Measurements from ENCODE around the gene RBMS3. TPM values are rescaled to one million over a fixed set of nuclear protein-coding genes. Genes with fewer than 3 reads are reported as not detected.

The RBMS3 gene
- total and polyA plus RNA-seq, 2 of the 8 experiments (the other 6 are each of a cell fraction or from before 2014, with no cell fraction given): 3.7 to 6.9 TPM

- H2BK120ac ChIP-seq (replicated peaks; ENCODE audit: low read depth, low read length): no peak overlapping the region
- no peaks in the 10 kb centered on the region for H3K36me3 ChIP-seq (ENCODE audit: control insufficient read depth in 2 of 4, insufficient read depth in 4 of 4, low read length in 3 of 4)
- H3K18ac ChIP-seq (ENCODE audit: extremely low read depth, low read length): no peak overlapping the region
- H3K4me2 ChIP-seq (ENCODE audit: insufficient read depth in 1 of 2, low read depth in 2 of 2, low read length in 2 of 2): no peak overlapping the region
- H4K20me1 ChIP-seq (replicated peaks in 1 of 2; ENCODE audit: control insufficient read depth in 1 of 2, insufficient read depth in 2 of 2, low read length in 2 of 2): no peaks in the 10 kb centered on the region
- H3K23ac ChIP-seq (ENCODE audit: insufficient read length): no peak overlapping the region
- no peaks in the 10 kb centered on the region for H3K27me3 ChIP-seq (replicated peaks in 1 of 4; ENCODE audit: control insufficient read depth in 3 of 4, extremely low read depth in 1 of 4, insufficient read depth in 3 of 4, low read length in 3 of 4)
- no peak overlapping the region for H3K4ac ChIP-seq (replicated peaks; ENCODE audit: insufficient read length, low read depth, low read length)
- H3K27ac ChIP-seq (ENCODE audit: low read depth, low read length): no peak overlapping the region
- H3K9ac ChIP-seq (replicated peaks in 1 of 4; ENCODE audit: extremely low read depth in 1 of 4, low read depth in 3 of 4, low read length in 3 of 4): no peak overlapping the region
- CTCF ChIA-PET (ENCODE audit: partially characterized antibody): interaction anchor here (0.7 to 1.1 kb wide), 2 partner anchors 13 to 84 kb away, joined by 3 read pairs; no protein-coding TSS in a partner anchor
- H3K4me1 ChIP-seq (replicated peaks in 1 of 4; ENCODE audit: control insufficient read depth in 3 of 4, insufficient read depth in 4 of 4, low read length in 3 of 4): no peaks in the 10 kb centered on the region
- H3K79me1 ChIP-seq (ENCODE audit: low read depth, low read length): no peaks in the 10 kb centered on the region
- TF ChIP-seq SP1 (IDR thresholded peaks at IDR 0.05; ENCODE audit: low read depth, low read length): no peak
- TF ChIP-seq EZH2 (IDR thresholded peaks at IDR 0.05; ENCODE audit: low read depth, low read length, severe bottlenecking): no peak
- TF ChIP-seq ASH2L (IDR thresholded peaks at IDR 0.05; ENCODE audit: low read length): no peak
- TF ChIP-seq KDM4A (IDR thresholded peaks at IDR 0.05; ENCODE audit: low read depth, low read length, severe bottlenecking): no peak
- TF ChIP-seq BCL11A (IDR thresholded peaks at IDR 0.05; ENCODE audit: low read depth in 2 of 2, low read length in 2 of 2): no peak
- TF ChIP-seq POLR2AphosphoS5 (IDR thresholded peaks at IDR 0.05; ENCODE audit: low read depth, low read length): no peak
- TF ChIP-seq SIN3A (conservative IDR thresholded peaks at IDR 0.05 in 1 of 2, IDR thresholded peaks at IDR 0.05 in 1 of 2; ENCODE audit: low read depth in 1 of 2, low read length in 2 of 2): no peak
- no peak for TF ChIP-seq RFX5 (IDR thresholded peaks at IDR 0.05; ENCODE audit: borderline replicate concordance, low read depth, low read length)
- TF ChIP-seq RXRA (IDR thresholded peaks at IDR 0.05; ENCODE audit: insufficient read depth, low read depth, low read length): no peak
- TF ChIP-seq CHD2 (IDR thresholded peaks at IDR 0.05; ENCODE audit: low read length): no peak
- TF ChIP-seq GTF2F1 (IDR thresholded peaks at IDR 0.05; ENCODE audit: borderline replicate concordance, low read depth, low read length): no peak
- no peak for TF ChIP-seq SAP30 (IDR thresholded peaks at IDR 0.05; ENCODE audit: insufficient read depth, insufficient replicate concordance, low read length)
- no peaks in the 10 kb centered on the region for H3K9me3 ChIP-seq (ENCODE audit: insufficient read depth in 2 of 2, low read depth in 1 of 2, low read length in 1 of 2)
- H4K8ac ChIP-seq (ENCODE audit: extremely low read depth, insufficient read depth, low read length): no peak overlapping the region
- POLR2A ChIA-PET (ENCODE audit: partially characterized antibody): no interaction called here
- DNase-seq (ENCODE audit: low read depth in 1 of 2, low spot score in 2 of 2) (no peak), FAIRE-seq (no peak)
- H3K79me2 ChIP-seq (ENCODE audit: control insufficient read depth in 1 of 2, insufficient read depth in 2 of 2, low read length in 2 of 2): no peaks in the 10 kb centered on the region
- no peak overlapping the region for H4K91ac ChIP-seq (replicated peaks; ENCODE audit: insufficient read length, low read length)
- H2BK20ac ChIP-seq (ENCODE audit: low read length): no peak overlapping the region
- no peaks in the 10 kb centered on the region for H3K23me2 ChIP-seq (ENCODE audit: low read depth, low read length)
- no peak overlapping the region for H2BK12ac ChIP-seq (ENCODE audit: low read depth, low read length)
- H2AK5ac ChIP-seq (ENCODE audit: low read depth, low read length): no peak overlapping the region
- H3K56ac ChIP-seq (replicated peaks; ENCODE audit: insufficient read length, low read depth, low read length): no peak overlapping the region
- H2AFZ ChIP-seq (ENCODE audit: low read length): no peak overlapping the region
- no peak overlapping the region for H4K5ac ChIP-seq (ENCODE audit: insufficient read length, low read depth, low read length)
- H3K4me3 ChIP-seq (ENCODE audit: extremely low read depth in 1 of 4, insufficient read depth in 2 of 4, low read depth in 3 of 4, low read length in 4 of 4): no peak overlapping the region
- H2BK15ac ChIP-seq (ENCODE audit: low read length): no peak overlapping the region
- no peak overlapping the region for H3K14ac ChIP-seq (ENCODE audit: insufficient read length)
- no peak overlapping the region for H2BK5ac ChIP-seq (ENCODE audit: low read depth, low read length)
Measured at GRCh38 chr3:29576675-29577074, 295.8 kb downstream of the RBMS3 start.
